ENCODE measurements around the gene NRXN2. TPM values are rescaled to one million over a fixed set of nuclear protein-coding genes. Genes with fewer than 3 reads are reported as not detected.

Gene NRXN2
- total and polyA plus RNA-seq, 2 experiments from 2014 or later: 1.1 to 5.6 TPM

GRCh38 chr11:64765851-64766665 is 43.1 kb upstream of the NRXN2 start:
- H3K9me3 ChIP-seq (ENCODE audit: low read depth): no peaks in the 10 kb centered on the region
- peaks cover 63% of the 10 kb centered on the region for H3K36me3 ChIP-seq (ENCODE audit: low read depth)
- in situ Hi-C loops (cut with MboI): no loop called here
- peaks cover 66% of the 10 kb centered on the region for H3F3A ChIP-seq (ENCODE audit: insufficient read depth)
- no peak for DNase-seq
- H2AFZ ChIP-seq: no peak overlapping the region
- WGBS, 2 experiments (ENCODE audit: low coverage in 1 of 2, low lambda C conversion rate in 2 of 2, missing lambda C conversion rate in 2 of 2): 87 to 91% methylated on average over 24 to 42 of the region's 42 CpGs
- H3K79me2 ChIP-seq (ENCODE audit: insufficient read depth): peaks cover 43% of the 10 kb centered on the region
- no peaks in the 10 kb centered on the region for H3K27me3 ChIP-seq (replicated peaks; ENCODE audit: insufficient read depth)
- no peaks in the 10 kb centered on the region for H3K9me2 ChIP-seq (ENCODE audit: insufficient read depth)
- TF ChIP-seq EZH2 (IDR thresholded peaks at IDR 0.05; ENCODE audit: insufficient read depth, poor library complexity, severe bottlenecking) (no peak), EZH2phosphoT487 (IDR thresholded peaks at IDR 0.05; ENCODE audit: insufficient read depth, low read depth) (no peak)
- no peak overlapping the region for H3K4me3 ChIP-seq
- H3K9ac ChIP-seq: no peak overlapping the region
- peaks cover 10% of the 10 kb centered on the region; the same call in 1 of the 2 replicates for H3K4me1 ChIP-seq (ENCODE audit: insufficient read depth)
- H3K4me2 ChIP-seq (ENCODE audit: unreplicated experiment): no peak overlapping the region
- H4K20me1 ChIP-seq (ENCODE audit: insufficient read depth): no peaks in the 10 kb centered on the region
- H3K27ac ChIP-seq: no peak overlapping the region

GRCh38 chr11:64765291-64765850 is 42.4 kb upstream of the NRXN2 start:
- 88 to 91% methylated on average over 28 to 30 of the region's 30 CpGs for WGBS, 2 experiments (ENCODE audit: low coverage in 1 of 2, low lambda C conversion rate in 2 of 2, missing lambda C conversion rate in 2 of 2)

GRCh38 chr11:64764753-64765152 is 41.8 kb upstream of the NRXN2 start:
- peaks cover 30% of the 10 kb centered on the region for H3K79me2 ChIP-seq (ENCODE audit: insufficient read depth)
- H3K4me1 ChIP-seq (ENCODE audit: insufficient read depth): peaks cover 10% of the 10 kb centered on the region; the same call in 1 of the 2 replicates
- in situ Hi-C loops (cut with MboI): no loop called here
- no peaks in the 10 kb centered on the region for H3K27me3 ChIP-seq (replicated peaks; ENCODE audit: insufficient read depth)
- WGBS, 2 experiments (ENCODE audit: low coverage in 1 of 2, low lambda C conversion rate in 2 of 2, missing lambda C conversion rate in 2 of 2): 79 to 85% methylated on average over 8 of the region's 8 CpGs
- H2AFZ ChIP-seq: no peak overlapping the region
- H3K4me2 ChIP-seq (ENCODE audit: unreplicated experiment): no peak overlapping the region
- no peaks in the 10 kb centered on the region for H3K9me3 ChIP-seq (ENCODE audit: low read depth)
- H3K9me2 ChIP-seq (ENCODE audit: insufficient read depth): no peaks in the 10 kb centered on the region
- H3K36me3 ChIP-seq (ENCODE audit: low read depth): peaks cover 53% of the 10 kb centered on the region
- H3K9ac ChIP-seq: no peak overlapping the region
- TF ChIP-seq EZH2 (IDR thresholded peaks at IDR 0.05; ENCODE audit: insufficient read depth, poor library complexity, severe bottlenecking) (no peak), EZH2phosphoT487 (IDR thresholded peaks at IDR 0.05; ENCODE audit: insufficient read depth, low read depth) (no peak)
- no peak overlapping the region for H3K27ac ChIP-seq
- H3K4me3 ChIP-seq: no peak overlapping the region
- H4K20me1 ChIP-seq (ENCODE audit: insufficient read depth): no peaks in the 10 kb centered on the region
- peaks cover 62% of the 10 kb centered on the region for H3F3A ChIP-seq (ENCODE audit: insufficient read depth)
- DNase-seq: no peak

More at GRCh38 chr11:64765291-64765850, 42.4 kb upstream of the NRXN2 start:
- Histone ChIP-seq H3K9ac (no peak overlapping the region), H3K4me2 (ENCODE audit: unreplicated experiment) (no peak overlapping the region), H2AFZ (no peak overlapping the region), H3K9me2 (ENCODE audit: insufficient read depth) (no peaks in the 10 kb centered on the region), H3K4me1 (ENCODE audit: insufficient read depth) (peaks cover 10% of the 10 kb centered on the region; the same call in 1 of the 2 replicates), H3K36me3 (ENCODE audit: low read depth) (peaks cover 59% of the 10 kb centered on the region), H4K20me1 (ENCODE audit: insufficient read depth) (no peaks in the 10 kb centered on the region), H3K27me3 (replicated peaks; ENCODE audit: insufficient read depth) (no peaks in the 10 kb centered on the region), H3K27ac (no peak overlapping the region), H3K9me3 (ENCODE audit: low read depth) (no peaks in the 10 kb centered on the region), H3F3A (ENCODE audit: insufficient read depth) (peaks cover 67% of the 10 kb centered on the region), H3K4me3 (no peak overlapping the region), H3K79me2 (ENCODE audit: insufficient read depth) (peaks cover 37% of the 10 kb centered on the region)
- TF ChIP-seq EZH2phosphoT487 (IDR thresholded peaks at IDR 0.05; ENCODE audit: insufficient read depth, low read depth) (no peak), EZH2 (IDR thresholded peaks at IDR 0.05; ENCODE audit: insufficient read depth, poor library complexity, severe bottlenecking) (no peak)
- in situ Hi-C loops (cut with MboI): no loop called here
- DNase-seq: no peak

GRCh38 chr11:64764040-64764611 is 41.1 kb upstream of the NRXN2 start:
- TF ChIP-seq EZH2phosphoT487 (IDR thresholded peaks at IDR 0.05; ENCODE audit: insufficient read depth, low read depth): no peak
- no peak for TF ChIP-seq EZH2 (IDR thresholded peaks at IDR 0.05; ENCODE audit: insufficient read depth, poor library complexity, severe bottlenecking)
- Histone ChIP-seq H3K9me3 (ENCODE audit: low read depth) (no peaks in the 10 kb centered on the region), H3K27me3 (replicated peaks; ENCODE audit: insufficient read depth) (no peaks in the 10 kb centered on the region), H3K4me2 (ENCODE audit: unreplicated experiment) (no peak overlapping the region), H3K9ac (no peak overlapping the region), H3K9me2 (ENCODE audit: insufficient read depth) (no peaks in the 10 kb centered on the region), H3K4me3 (no peak overlapping the region), H3K4me1 (ENCODE audit: insufficient read depth) (peaks cover 10% of the 10 kb centered on the region; the same call in 1 of the 2 replicates), H3K36me3 (ENCODE audit: low read depth) (peaks cover 47% of the 10 kb centered on the region), H3F3A (ENCODE audit: insufficient read depth) (peaks cover 56% of the 10 kb centered on the region), H2AFZ (no peak overlapping the region), H4K20me1 (ENCODE audit: insufficient read depth) (no peaks in the 10 kb centered on the region), H3K27ac (no peak overlapping the region), H3K79me2 (ENCODE audit: insufficient read depth) (peaks cover 24% of the 10 kb centered on the region)
- WGBS, 2 experiments (ENCODE audit: low coverage in 1 of 2, low lambda C conversion rate in 2 of 2, missing lambda C conversion rate in 2 of 2): 86% methylated on average over 11 of the region's 11 CpGs
- no peak for DNase-seq
- in situ Hi-C loops (cut with MboI): no loop called here

All from GM23248 (cell line).